ENCODE measurements around the gene SHB.

DNA sequence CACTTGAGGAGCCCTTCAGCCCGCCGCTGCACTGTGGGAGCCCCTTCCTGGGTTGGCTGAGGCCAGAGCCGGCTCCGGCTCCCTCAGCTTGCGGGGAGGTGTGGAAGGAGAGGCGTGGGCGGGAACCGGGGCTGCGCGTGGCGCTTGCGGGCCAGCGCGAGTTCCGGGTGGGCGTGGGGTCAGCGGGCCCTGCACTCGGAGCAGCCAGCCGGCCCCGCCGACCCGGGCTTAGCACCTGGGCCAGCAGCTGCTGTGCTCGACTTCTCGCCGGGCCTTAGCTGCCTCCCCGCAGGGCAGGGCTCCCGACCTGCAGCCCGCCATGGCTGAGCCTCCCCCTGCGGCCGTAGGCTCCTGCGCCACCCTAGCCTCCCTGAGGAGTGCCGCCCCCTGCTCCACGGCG is 6.2 kb upstream of the SHB start:
- TF ChIP-seq EZH2 (conservative IDR thresholded peaks at IDR 0.05; ENCODE audit: low read depth, low read length) (no peak), NBN (conservative IDR thresholded peaks at IDR 0.05) (no peak), ZNF550 (CRISPR knock-in tag; IDR thresholded peaks at IDR 0.05; ENCODE audit: borderline replicate concordance) (no peak), KDM5A (IDR thresholded peaks at IDR 0.05; ENCODE audit: borderline replicate concordance, low read length) (no peak), HNRNPUL1 (IDR thresholded peaks at IDR 0.05; ENCODE audit: low read depth, low read length) (no peak), PITX1 (CRISPR knock-in tag; IDR thresholded peaks at IDR 0.05) (no peak), CEBPB (IDR thresholded peaks at IDR 0.05; ENCODE audit: borderline replicate concordance, low read depth, low read length) (no peak), CEBPG (CRISPR knock-in tag; IDR thresholded peaks at IDR 0.05) (no peak), HOXA3 (CRISPR knock-in tag; IDR thresholded peaks at IDR 0.05) (no peak), NFRKB (IDR thresholded peaks at IDR 0.05) (no peak), ZNF224 (CRISPR knock-in tag; IDR thresholded peaks at IDR 0.05) (no peak), JUND (CRISPR knock-in tag; IDR thresholded peaks at IDR 0.05) (no peak)

Measured in HepG2 (cell line).